ENCODE measurements around the gene DTWD1.
"Not testable (repeated sequence)": the region's sequence is repeated elsewhere in the genome, so short reads cannot be mapped to it uniquely, and the experiment has no call there.

DTWD1 gene

DNA sequence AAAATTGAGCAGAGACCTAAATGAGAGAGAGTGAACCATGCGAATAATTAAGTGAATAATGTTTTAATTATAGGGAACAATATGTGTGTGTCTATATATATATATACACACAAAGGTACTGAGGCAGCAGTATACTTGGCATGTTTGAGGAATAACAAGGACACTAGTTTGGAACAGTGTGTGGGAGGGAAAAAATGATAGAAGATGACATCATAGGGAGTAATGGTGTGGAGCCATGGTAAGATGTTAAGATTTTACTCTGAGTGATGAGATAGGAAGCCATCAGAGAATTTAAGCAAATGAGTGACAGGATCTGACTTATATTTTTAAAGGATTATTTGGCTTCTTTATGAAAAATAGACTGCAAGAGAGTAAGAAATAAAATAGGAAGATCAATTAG, 29.1 kb downstream of the DTWD1 start:
- no peak for DNase-seq

DNA sequence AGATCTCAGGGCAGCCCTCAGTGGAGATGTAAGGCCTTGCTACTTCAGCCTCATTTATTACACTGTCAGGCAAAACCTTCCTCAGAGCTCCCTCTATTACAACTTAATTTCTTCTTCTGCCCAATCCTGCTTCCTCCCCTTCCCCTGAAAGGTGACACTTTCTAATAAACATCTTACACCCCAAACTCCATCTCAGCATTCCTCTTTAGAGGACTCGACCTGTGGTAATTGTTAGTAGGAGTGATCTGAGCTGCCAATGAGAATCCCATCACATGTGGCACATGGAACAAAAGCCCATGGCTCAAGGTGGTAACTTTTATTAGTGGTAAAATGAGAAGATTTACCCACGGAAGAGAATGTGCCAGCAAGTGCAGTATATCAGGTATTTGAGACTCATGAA, 29.8 kb downstream of the DTWD1 start:
- no peak for DNase-seq

DNA sequence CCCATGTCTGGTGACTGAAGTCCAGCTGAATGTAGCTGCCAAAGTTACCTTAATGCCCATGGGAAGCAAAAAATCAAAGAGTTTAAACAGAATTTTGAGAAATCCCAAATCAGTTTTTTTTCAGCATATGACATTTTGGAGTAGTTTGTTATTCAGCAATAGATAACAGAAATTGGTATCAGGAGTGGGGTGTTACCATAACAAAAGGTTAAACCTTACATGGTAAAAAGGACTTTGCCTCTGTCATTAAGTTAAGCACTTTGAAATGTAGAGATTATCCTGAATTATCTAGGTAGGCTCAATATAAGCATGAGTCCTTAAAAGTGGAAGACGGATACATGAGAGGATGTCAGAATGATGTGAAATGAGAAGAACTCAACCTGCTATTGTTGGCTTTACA, 32.1 kb downstream of the DTWD1 start:
- no peak for DNase-seq

- DNase-seq = no peak
Measured at GRCh38 chr15:49656734-49657133, 35.9 kb downstream of the DTWD1 start.

- DNase-seq = no peak
Measured at GRCh38 chr15:49664716-49665115, 43.9 kb downstream of the DTWD1 start.

DNA sequence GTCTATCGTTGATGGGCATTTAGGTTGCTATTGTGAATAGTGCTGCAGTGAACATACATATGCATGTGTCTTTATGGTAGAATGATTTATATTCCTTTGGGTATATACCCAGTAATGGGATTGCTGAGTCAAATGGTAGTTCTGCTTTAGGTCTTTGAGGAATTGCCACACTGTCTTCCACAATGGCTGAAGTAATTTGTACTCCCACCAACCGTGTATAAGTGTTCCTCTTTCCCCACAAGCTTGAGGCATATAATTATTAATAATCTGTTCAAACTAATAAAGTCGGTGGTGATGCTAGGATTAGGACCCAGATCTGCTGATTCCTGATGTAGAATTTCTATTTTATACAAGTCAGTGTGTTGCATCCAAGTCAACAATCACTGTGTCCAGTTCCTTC, 45.6 kb downstream of the DTWD1 start:
- DNase-seq = not testable (repeated sequence)

DNA sequence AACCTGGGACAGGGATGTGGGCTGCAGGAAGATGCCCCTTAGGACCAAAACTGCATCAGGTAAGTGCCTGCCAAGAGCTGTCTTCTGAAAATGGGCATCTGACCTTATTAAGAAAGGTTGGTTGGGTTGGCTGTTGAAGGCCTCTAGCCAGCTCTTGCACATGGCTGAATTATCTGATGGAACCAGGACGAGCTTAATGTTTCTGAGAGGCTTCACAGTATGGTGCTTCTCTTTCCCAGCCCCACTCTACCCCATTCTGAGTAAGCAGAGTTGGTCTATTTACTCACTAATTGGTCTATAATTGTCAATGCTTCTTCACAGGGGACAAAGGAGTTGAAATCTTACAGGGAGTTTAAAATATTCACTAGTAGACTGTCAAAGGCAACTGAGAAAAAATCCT, 48.4 kb downstream of the DTWD1 start:
- no peak for DNase-seq

DNA sequence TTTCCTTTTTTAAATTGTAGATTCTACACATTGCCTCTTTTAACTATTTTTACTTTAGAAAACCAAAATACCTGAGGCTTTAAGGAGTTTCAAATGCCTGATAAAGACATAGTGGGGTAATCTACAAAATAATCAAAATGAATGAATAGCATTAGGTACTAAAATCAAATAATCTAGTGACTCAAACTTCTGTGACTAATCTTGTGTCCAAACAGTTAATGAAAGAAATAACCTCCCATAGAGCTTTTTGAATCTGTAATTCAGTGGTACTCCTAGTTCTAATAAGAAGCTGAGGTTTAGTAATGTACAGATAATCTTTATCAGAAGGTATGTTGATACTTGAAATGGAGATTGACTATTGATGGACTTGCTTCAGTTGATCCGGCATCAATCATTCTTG, 53.0 kb downstream of the DTWD1 start:
- DNase-seq = no peak

GRCh38 chr15:49674370-49674769, 53.5 kb downstream of the DTWD1 start:
- no peak for DNase-seq

DNA sequence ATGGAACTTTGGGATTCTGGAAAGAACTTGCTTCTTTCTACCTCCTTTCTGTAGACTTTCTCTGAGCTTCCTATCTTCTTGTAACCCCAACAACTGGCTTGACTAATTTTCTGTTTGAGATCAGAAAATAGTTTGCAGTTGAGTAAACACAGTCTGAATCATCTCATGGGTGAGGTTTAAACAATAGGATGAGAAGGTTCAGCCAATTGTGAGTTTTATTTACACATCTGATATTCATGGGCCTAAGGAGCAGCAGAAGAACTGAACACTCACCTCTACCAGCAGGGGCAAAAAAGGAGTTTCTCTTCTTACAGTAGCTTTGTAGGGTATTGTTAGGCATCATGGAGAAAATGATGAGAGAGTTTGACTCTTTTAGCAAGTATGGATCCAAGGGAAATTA, 54.2 kb downstream of the DTWD1 start:
- no peak for DNase-seq

GRCh38 chr15:49678655-49679054, 57.8 kb downstream of the DTWD1 start:
- no peak for DNase-seq

DNA sequence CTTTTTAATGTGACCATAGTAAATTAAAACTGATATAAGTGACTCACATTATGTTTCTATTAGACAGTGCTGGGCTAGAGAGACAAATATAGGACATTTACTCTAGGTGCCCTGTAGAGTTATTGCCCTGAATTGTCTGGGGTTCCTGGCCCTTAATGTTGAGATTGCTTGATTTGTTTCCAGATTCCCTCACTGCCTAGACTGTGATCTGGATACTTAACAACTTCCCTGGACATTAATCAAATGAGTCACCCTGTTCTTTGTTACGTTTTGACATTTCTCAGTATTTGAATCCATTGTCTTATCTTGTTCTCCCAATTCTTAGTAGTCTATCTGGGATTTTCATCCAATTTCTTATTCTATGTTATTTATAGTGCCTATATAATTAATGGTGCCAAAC, 65.8 kb downstream of the DTWD1 start:
- no peak for DNase-seq

GRCh38 chr15:49688135-49688790, 67.4 kb downstream of the DTWD1 start:
- DNase-seq = no peak

GRCh38 chr15:49692514-49693090, 71.8 kb downstream of the DTWD1 start:
- DNase-seq = no peak

DNA sequence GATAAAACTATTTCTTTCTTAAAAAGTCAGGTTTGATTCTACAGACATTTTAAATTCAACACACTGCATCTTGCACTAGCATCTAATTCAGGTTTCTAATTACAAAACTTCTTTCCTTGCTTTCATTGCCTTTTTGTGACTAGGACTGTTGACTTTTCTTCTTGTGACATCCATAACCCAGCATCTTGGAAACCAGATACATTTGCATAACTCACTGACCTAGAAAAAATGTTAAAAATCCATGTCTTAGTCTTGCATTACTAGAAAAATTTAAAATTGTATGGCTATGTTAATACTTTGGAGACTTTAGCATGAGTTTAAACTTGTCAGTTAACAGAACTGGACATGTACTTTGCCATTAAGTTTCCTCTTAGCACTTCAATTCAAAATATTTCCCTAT, 72.7 kb downstream of the DTWD1 start:
- no peak for DNase-seq

DNA sequence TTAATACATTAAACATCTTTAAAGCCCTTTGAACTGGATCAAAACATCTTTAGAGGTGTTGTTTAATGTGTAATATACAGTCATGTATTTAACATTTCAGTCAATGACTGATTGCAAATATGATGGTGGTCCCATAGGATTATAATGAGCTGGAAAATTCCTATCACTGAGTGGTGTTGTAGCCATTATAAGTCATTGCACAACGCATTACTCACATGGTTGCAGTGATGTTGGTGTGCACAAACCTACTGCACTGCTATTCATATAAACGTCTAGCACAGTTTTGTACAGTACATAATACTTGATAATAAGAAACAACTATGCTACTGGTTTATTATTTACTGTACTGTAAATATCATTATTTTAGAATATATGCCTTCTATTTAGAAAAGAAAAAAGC, 75.6 kb downstream of the DTWD1 start:
- DNase-seq = no peak

DNA sequence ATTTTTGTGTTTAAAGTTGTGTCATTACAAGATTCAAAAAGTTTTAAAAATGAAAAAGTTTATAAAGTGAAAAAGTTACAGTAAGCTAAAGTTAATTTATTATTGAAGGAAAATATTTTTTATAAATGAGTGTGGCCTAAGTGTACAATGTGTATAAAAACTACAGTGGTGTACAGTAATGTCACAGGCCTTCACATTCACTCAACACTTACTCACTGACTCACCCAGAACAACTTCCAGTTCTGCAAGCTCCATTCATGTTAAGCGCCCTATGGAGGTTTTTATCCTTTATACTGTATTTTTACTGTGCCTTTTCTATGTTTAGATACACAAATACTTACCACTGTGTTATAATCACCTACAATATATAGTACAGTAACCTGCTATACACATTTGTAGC, 76.3 kb downstream of the DTWD1 start:
- no peak for DNase-seq

GRCh38 chr15:49702982-49703381, 82.1 kb downstream of the DTWD1 start:
- DNase-seq = not testable (repeated sequence)
